GM18951 (cell line): ENCODE data around the gene DMAP1.

Experiments used
- POLR2A ChIP-seq: IDR thresholded peaks from 4 replicates; pipeline ENCODE4 v1.6.1; 2011; ENCODE audit warnings: mild to moderate bottlenecking; ENCODE audit not compliant: insufficient read length, insufficient read depth; ENCODE audit errors: extremely low read depth
- in situ Hi-C: fragments of 300-500 bp; cut with MboI; formaldehyde crosslinking; loops from one replicate; pipeline ENCODE4 v1.12.0; 2022; ENCODE audit warnings: low sequenced_read_pairs, mixed read lengths, inconsistent platforms; ENCODE audit not compliant: unreplicated experiment

DMAP1 gene

GRCh38 chr1:44220001-44220751, 6.9 kb downstream of the DMAP1 start:
- TF ChIP-seq POLR2A, result peak; percentile 9
- in situ Hi-C loops, result no loop called here

- in situ Hi-C loops, result no loop called here
- no peak for TF ChIP-seq POLR2A
Observed at GRCh38 chr1:44220755-44221154, 7.5 kb downstream of the DMAP1 start.

- in situ Hi-C loops, result no loop called here
- TF ChIP-seq POLR2A, result no peak
Observed at GRCh38 chr1:44221769-44222168, 8.5 kb downstream of the DMAP1 start.

GRCh38 chr1:44222397-44223186, 9.3 kb downstream of the DMAP1 start:
- TF ChIP-seq POLR2A, result no peak
- in situ Hi-C loops, result no loop called here

GRCh38 chr1:44223187-44223610, 9.9 kb downstream of the DMAP1 start:
- in situ Hi-C loops, result no loop called here
- no peak for TF ChIP-seq POLR2A

GRCh38 chr1:44225761-44226160, 12.5 kb downstream of the DMAP1 start:
- no peak for TF ChIP-seq POLR2A
- in situ Hi-C loops, result no loop called here

- no peak for TF ChIP-seq POLR2A
- in situ Hi-C loops, result no loop called here
Observed at GRCh38 chr1:44227211-44227610, 13.9 kb downstream of the DMAP1 start.

GRCh38 chr1:44228218-44228617, 14.9 kb downstream of the DMAP1 start:
- in situ Hi-C loops, result no loop called here
- no peak for TF ChIP-seq POLR2A

- no peak for TF ChIP-seq POLR2A
- in situ Hi-C loops, result no loop called here
Observed at GRCh38 chr1:44229435-44230167, 16.3 kb downstream of the DMAP1 start.

- in situ Hi-C loops, result no loop called here
- TF ChIP-seq POLR2A, result no peak
Observed at GRCh38 chr1:44230796-44231195, 17.5 kb downstream of the DMAP1 start.

GRCh38 chr1:44233593-44233992, 20.3 kb downstream of the DMAP1 start:
- in situ Hi-C loops, result no loop called here
- no peak for TF ChIP-seq POLR2A

GRCh38 chr1:44235808-44236207, 22.5 kb downstream of the DMAP1 start:
- TF ChIP-seq POLR2A, result no peak
- in situ Hi-C loops, result no loop called here

GRCh38 chr1:44236490-44237272, 23.4 kb downstream of the DMAP1 start:
- in situ Hi-C loops, result no loop called here
- no peak for TF ChIP-seq POLR2A
